SU-DHL-6 (cell line): ENCODE results near the gene IFNL4.

Experiments
- H2AFZ ChIP-seq: fragments of 200-600 bp; sonication (generic); 2 replicates; pipeline ENCODE4 v1.6.1; 2014; ENCODE audit warnings: low read depth, mild to moderate bottlenecking, moderate library complexity, mixed read lengths, antibody characterized with exemption, low read length; ENCODE audit not compliant: severe bottlenecking
- H3F3A ChIP-seq: fragments of 200-600 bp; shearing (Covaris generic); 2 replicates; pipeline ENCODE4 v1.6.0; 2016; ENCODE audit warnings: antibody characterized with exemption, mild to moderate bottlenecking; ENCODE audit not compliant: insufficient read depth
- H3K27ac ChIP-seq: fragments of 200-600 bp; sonication (generic); 2 replicates; pipeline ENCODE4 v1.5.1; 2016; ENCODE audit warnings: low read depth, mild to moderate bottlenecking, low read length, moderate library complexity, mixed read lengths
- H3K27me3 ChIP-seq: fragments of 200-600 bp; sonication (generic), shearing (Covaris generic); 2 replicates; pipeline ENCODE4 v1.6.0; 2014; ENCODE audit warnings: mild to moderate bottlenecking, low read length
- H3K36me3 ChIP-seq: fragments of 200-600 bp; sonication (generic); 2 replicates; pipeline ENCODE4 v1.6.1; 2014; ENCODE audit warnings: mild to moderate bottlenecking, low read length, mixed read lengths
- H3K4me2 ChIP-seq: fragments of 300-600, 200-600 bp; shearing (Covaris generic), sonication (generic); 2 replicates; pipeline ENCODE4 v1.6.0; 2014; ENCODE audit warnings: low read length, low read depth, mild to moderate bottlenecking; ENCODE audit not compliant: poor library complexity, severe bottlenecking
- H3K4me3 ChIP-seq: fragments of 200-600 bp; sonication (generic); 2 replicates; pipeline ENCODE4 v1.5.1; 2014; ENCODE audit warnings: antibody characterized with exemption, low read length, mild to moderate bottlenecking, mixed read lengths; ENCODE audit not compliant: insufficient read depth, poor library complexity, severe bottlenecking
- H3K79me2 ChIP-seq: fragments of 200-600 bp; sonication (generic); 2 replicates; pipeline ENCODE4 v1.6.1; 2014; ENCODE audit warnings: mild to moderate bottlenecking, low read length, moderate library complexity; ENCODE audit not compliant: insufficient read depth
- H3K9ac ChIP-seq: fragments of 200-600 bp; sonication (generic); 2 replicates; pipeline ENCODE4 v1.7.0; 2014; ENCODE audit warnings: mild to moderate bottlenecking, low read length
- H3K9me2 ChIP-seq: fragments of 200-600 bp; sonication (generic); replicated peaks from 2 replicates; pipeline ENCODE4 v1.6.1; 2014; ENCODE audit warnings: low read length; ENCODE audit not compliant: insufficient read depth
- H3K9me3 ChIP-seq: fragments of 200-600 bp; sonication (generic); 2 replicates; pipeline ENCODE4 v1.6.1; 2014; ENCODE audit warnings: low read length, mixed read lengths; ENCODE audit not compliant: insufficient read depth
- H4K20me1 ChIP-seq: fragments of 200-600 bp; sonication (generic); 2 replicates; pipeline ENCODE4 v1.6.1; 2014; ENCODE audit warnings: low read depth, mild to moderate bottlenecking, antibody characterized with exemption, low read length, moderate library complexity, mixed read lengths
- EZH2phosphoT487 ChIP-seq: fragments of 200-600 bp; sonication (generic), shearing (Covaris generic); conservative IDR thresholded peaks from 2 replicates; pipeline ENCODE4 v1.6.1; 2018; ENCODE audit warnings: mild to moderate bottlenecking, antibody characterized with exemption, low read length, moderate library complexity, mixed read lengths
- TF ChIP-seq, protein P1 (sequence below): fragments of 200-600 bp; sonication (generic); IDR thresholded peaks from one replicate; pipeline ENCODE4 v1.5.1; 2017; ENCODE audit warnings: antibody characterized with exemption, mild to moderate bottlenecking, low read length, moderate library complexity; ENCODE audit not compliant: insufficient read depth, poor library complexity, severe bottlenecking

Gene IFNL4

DNA sequence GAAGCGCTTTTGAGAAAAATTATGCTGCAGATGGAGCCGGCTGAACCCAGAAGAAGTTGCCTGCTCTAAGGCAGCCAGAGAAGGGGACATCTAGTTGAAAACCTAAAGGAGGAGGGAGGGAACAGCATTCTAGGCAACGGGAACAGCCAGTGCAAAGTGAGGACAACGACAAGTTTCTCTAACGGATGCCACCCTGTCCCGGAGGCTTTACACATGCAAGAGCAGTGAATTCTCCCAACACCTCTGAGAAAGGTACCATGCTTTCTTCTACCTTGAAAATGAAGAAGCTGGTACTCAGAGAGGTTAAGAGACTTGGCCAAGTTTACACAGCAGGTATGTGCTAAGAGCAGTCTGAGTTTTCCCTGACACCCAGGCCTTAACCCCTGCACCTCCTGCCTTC lies 9.7 kb downstream of the IFNL4 start:
- H3K79me2 ChIP-seq, result no peaks in the 10 kb centered on the region
- H3K9ac ChIP-seq, result no peak overlapping the region
- no peak overlapping the region for H2AFZ ChIP-seq
- TF ChIP-seq, protein P1, sequence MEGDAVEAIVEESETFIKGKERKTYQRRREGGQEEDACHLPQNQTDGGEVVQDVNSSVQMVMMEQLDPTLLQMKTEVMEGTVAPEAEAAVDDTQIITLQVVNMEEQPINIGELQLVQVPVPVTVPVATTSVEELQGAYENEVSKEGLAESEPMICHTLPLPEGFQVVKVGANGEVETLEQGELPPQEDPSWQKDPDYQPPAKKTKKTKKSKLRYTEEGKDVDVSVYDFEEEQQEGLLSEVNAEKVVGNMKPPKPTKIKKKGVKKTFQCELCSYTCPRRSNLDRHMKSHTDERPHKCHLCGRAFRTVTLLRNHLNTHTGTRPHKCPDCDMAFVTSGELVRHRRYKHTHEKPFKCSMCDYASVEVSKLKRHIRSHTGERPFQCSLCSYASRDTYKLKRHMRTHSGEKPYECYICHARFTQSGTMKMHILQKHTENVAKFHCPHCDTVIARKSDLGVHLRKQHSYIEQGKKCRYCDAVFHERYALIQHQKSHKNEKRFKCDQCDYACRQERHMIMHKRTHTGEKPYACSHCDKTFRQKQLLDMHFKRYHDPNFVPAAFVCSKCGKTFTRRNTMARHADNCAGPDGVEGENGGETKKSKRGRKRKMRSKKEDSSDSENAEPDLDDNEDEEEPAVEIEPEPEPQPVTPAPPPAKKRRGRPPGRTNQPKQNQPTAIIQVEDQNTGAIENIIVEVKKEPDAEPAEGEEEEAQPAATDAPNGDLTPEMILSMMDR, result no peak
- no peak for TF ChIP-seq EZH2phosphoT487
- no peaks in the 10 kb centered on the region for H3K9me3 ChIP-seq
- H3K4me2 ChIP-seq, result no peak overlapping the region
- no peaks in the 10 kb centered on the region for H3K9me2 ChIP-seq
- no peaks in the 10 kb centered on the region for H3F3A ChIP-seq
- no peaks in the 10 kb centered on the region for H3K36me3 ChIP-seq
- no peak overlapping the region for H3K4me3 ChIP-seq
- no peak overlapping the region for H3K27ac ChIP-seq
- H3K27me3 ChIP-seq, result no peaks in the 10 kb centered on the region
- H4K20me1 ChIP-seq, result no peaks in the 10 kb centered on the region

DNA sequence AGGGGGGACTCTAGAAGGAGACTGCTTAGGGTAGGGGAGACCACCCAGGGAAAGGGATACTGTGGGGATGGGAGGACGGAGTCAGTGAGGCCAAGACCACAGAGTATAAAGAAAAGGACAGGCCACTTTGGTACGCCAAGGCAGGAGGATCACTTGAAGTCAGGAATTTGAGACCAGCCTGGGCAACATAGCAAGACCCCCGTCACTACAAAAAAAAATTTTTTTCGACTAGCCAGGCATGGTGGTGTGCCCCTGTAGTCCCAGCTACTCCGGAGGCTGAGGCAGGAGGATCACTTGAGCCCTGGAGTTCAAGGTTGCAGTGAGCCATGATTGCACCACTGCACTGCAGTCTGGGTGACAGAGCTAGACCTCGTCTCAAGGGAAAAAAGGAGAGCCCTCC lies 10.4 kb downstream of the IFNL4 start:
- Histone ChIP-seq H3K27ac (no peak overlapping the region), H3K27me3 (no peaks in the 10 kb centered on the region), H3K9me2 (no peaks in the 10 kb centered on the region), H3K9me3 (no peaks in the 10 kb centered on the region), H3K4me2 (peak overlapping the region; percentile 35), H3K36me3 (no peaks in the 10 kb centered on the region), H2AFZ (peak overlapping the region; percentile 68), H4K20me1 (no peaks in the 10 kb centered on the region), H3K9ac (no peak overlapping the region), H3K79me2 (no peaks in the 10 kb centered on the region), H3F3A (no peaks in the 10 kb centered on the region), H3K4me3 (no peak overlapping the region)
- TF ChIP-seq, protein P1, result no peak
- TF ChIP-seq EZH2phosphoT487, result no peak

DNA sequence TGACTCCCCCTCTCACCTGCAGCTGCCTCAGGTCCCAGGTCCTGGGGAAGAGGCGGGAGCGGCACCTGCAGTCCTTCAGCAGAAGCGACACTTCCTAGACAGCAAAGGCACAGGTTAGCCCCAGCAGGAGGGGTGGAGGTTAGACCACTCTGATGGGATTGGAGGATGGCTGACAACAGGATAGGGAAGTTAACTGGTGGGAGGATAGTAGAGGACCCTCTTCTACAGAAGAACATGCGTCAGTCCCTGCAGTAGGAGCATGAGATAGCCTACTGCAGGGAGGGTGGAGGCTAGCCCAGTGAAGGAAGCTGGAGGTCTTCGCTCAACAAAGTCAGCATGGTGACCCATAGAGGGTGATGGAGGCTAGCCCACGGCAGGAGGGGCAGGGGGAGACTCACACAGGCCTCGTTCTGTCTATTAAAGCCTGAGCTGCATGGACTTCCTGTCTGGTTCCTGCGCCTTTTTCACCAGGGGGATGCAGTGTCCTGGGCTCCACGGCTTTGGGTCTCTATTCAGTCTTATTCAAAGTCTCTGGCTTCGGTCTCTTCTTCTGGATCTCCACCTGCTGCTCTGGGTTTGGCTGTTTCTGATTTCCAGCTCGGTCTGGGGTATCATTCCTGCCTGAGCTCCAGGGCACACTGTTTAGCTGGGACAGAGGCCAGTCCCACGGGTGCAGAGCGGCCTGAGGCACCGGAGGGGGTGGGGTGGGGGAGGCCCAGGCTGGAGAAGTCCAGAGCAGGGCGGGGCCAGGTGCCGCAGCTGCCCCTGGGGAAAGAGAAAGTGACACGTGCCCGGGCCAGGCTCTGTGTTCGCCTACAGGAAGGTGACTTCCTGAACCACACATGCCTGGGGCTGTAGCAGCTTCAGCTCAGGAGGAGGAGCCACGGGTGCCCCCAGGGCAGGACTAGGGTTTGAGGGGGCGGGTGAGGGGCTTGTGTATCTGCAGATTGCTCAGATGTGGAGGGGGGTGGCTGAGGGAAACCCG lies 11.2 kb downstream of the IFNL4 start:
- Histone ChIP-seq H3K4me2 (peak overlapping the region; percentile 35), H3K27me3 (no peaks in the 10 kb centered on the region), H2AFZ (peak overlapping the region; percentile 68), H3K27ac (no peak overlapping the region), H4K20me1 (no peaks in the 10 kb centered on the region), H3K9me2 (no peaks in the 10 kb centered on the region), H3K9me3 (no peaks in the 10 kb centered on the region), H3K9ac (no peak overlapping the region; the same call in 1 of the 2 replicates), H3K36me3 (no peaks in the 10 kb centered on the region), H3F3A (no peaks in the 10 kb centered on the region), H3K79me2 (no peaks in the 10 kb centered on the region), H3K4me3 (no peak overlapping the region)
- TF ChIP-seq, protein P1, result no peak
- TF ChIP-seq EZH2phosphoT487, result no peak
